Measurements from ENCODE around the gene CRACDL. TPM values are rescaled to one million over a fixed set of nuclear protein-coding genes. Genes with fewer than 3 reads are reported as not detected.

The CRACDL gene
- polyA plus RNA-seq, 1 donor, result 1.1 TPM

GRCh38 chr2:98924910-98925309 is 11.1 kb downstream of the CRACDL start:
- no peak for DNase-seq (ENCODE audit: low read depth)

DNA sequence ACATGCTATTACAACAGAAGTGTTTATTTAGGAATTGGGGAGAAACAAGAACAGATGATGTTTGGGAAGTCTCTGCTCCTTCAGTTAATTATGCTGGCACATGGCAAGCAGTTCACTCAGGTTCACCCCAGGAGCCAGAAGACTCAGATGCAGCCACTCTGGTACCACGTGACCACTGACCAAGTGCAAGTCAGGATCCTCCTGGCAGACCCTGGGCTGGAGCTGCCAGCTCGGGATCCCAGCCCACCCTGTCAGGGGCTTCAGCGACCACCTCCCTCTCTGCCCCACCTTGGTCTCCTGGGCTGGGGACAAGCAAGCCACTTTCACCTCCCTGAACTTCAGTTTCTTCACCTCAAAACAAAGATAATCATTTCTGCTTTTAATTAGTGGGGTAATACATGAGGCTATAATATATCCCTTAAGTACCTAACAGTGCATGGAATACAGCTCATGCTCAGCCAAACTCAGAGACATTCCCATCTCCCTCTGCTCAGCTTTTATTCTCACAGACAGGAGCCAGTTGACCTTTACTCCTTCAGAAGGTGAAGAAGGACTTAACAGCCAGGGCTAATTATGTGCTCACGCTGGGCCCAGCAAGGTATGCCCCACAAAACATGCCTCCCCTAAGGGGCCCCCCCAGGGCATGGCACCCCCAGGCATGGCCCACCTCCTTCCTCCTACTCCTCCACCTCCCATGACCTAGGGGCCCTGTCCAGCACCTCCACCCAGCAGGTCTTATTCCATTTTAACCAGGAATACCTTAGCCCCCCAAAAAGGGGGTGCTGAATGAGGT is 11.8 kb downstream of the CRACDL start:
- DNase-seq (ENCODE audit: low read depth), result no peak

GRCh38 chr2:98923244-98923940 is 12.6 kb downstream of the CRACDL start:
- DNase-seq (ENCODE audit: low read depth), result no peak

DNA sequence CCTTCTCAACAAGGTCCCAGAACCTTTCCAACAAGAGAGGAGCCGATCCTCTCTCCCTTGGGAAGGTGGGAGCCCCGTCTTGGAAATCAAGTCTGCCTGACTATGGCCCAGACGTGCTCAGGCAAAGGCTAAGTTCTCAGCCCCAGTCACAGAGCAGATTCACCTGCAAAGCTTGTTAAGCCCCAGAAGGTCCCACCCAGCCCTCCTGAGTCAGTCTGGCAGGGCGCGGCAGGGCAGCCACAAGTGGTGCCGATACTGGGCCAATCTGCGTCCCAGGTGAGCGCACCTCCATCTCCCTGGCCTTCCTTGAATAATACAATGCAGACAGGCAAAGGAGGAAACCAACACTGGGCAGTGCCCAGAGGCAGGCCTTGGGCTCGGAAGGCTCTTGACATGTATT is 15.0 kb downstream of the CRACDL start:
- no peak for DNase-seq (ENCODE audit: low read depth)

DNA sequence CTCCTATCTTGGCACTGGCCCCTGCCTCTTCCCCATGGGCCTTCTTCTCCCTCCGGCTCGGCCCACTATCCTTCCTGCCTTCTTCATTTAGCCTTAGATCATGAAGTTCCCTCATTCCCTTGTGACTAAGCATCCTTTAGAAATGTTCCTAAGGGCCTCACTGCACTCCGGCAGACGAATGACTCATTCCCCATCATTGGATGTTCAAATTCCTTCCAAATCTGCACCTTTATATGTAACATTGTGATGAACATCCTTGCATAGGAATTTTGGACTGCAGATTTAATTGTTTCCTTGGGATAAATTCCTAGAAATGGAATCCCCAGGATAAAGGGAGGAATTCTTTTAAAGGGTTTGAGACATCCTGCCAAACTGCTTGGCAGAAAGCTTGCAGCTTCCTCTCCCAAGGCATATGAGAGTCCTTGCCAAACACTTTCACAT is 19.0 kb downstream of the CRACDL start:
- no peak for DNase-seq (ENCODE audit: low read depth)

DNA sequence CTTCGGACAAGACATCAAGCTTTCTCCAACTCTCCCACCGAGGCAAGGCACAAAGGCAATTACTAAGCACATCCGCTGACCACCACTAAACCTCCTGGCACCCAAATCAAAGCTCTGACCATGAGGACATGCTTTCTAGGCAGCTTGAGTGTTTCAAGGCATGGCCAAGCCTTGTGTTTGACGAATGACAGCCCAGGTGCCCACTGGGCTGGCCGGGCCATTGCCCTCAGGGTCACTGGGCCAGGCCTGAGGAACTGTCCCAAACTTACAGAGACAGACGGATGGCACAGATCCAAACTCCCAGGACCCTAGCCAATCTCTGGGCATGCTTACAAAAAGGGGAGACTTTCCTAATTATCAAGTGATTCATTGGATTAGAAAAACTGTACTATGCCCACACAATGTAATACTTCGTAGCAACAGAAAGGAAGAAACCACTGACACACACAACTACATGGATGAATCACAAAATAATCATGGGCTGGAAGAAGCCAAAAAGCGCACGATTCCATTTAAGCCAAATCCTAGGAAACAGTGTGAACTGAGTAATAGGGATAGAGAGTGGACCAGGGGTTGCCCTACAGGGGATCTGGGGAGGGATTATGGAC is 20.2 kb downstream of the CRACDL start:
- DNase-seq (ENCODE audit: low read depth), result no peak

- DNase-seq (ENCODE audit: low read depth), result no peak
Observed at GRCh38 chr2:98914713-98915580, 21.1 kb downstream of the CRACDL start.

GRCh38 chr2:98913916-98914712 is 21.9 kb downstream of the CRACDL start:
- no peak for DNase-seq (ENCODE audit: low read depth)

DNA sequence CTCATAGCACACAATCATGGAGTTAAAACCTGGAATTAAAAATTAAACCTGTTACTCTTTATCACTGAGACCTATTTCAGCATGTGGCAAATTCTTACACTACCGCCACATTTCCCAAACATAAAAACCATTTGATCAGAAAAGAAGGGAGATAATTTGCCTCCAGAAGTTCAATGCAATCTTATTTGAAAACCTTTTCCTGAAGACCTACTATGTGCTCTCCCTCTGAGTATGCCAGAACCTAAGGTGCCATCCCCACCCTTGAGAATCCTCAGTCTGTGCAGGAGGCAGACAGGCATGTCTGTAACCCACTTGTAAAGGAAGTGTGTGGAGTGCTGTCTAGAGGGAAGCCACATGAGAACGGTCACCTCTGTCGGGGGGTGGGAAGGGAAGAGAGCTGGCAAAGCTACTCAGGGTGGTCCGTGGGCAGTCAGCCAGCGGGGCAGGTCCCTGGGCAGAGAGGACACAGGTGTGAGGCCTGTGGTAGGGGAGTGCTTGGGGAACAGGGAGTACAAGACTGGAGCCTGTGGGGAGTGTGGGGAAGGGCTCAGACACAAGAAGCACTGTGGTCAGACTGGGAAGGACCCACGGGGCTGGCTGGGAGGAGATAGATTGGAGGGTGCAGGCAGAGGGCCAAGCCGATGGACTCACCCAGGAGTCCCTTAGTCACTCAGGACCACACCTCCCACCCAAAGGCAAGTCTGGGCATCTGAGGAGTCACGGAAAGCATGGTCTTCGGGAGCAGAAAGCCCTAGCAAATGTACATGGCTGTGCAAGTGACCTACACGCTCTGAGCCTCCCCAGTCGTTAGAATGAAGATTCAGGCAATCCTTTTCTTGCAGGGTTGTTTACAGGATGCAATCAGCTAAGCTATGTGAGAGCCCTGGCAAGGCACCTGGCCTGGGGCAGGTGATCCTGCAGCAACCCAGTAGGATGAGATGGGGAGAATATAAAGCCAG is 22.8 kb downstream of the CRACDL start:
- no peak for DNase-seq (ENCODE audit: low read depth)

- DNase-seq (ENCODE audit: low read depth), result no peak
Observed at GRCh38 chr2:98912221-98912851, 23.7 kb downstream of the CRACDL start.

DNA sequence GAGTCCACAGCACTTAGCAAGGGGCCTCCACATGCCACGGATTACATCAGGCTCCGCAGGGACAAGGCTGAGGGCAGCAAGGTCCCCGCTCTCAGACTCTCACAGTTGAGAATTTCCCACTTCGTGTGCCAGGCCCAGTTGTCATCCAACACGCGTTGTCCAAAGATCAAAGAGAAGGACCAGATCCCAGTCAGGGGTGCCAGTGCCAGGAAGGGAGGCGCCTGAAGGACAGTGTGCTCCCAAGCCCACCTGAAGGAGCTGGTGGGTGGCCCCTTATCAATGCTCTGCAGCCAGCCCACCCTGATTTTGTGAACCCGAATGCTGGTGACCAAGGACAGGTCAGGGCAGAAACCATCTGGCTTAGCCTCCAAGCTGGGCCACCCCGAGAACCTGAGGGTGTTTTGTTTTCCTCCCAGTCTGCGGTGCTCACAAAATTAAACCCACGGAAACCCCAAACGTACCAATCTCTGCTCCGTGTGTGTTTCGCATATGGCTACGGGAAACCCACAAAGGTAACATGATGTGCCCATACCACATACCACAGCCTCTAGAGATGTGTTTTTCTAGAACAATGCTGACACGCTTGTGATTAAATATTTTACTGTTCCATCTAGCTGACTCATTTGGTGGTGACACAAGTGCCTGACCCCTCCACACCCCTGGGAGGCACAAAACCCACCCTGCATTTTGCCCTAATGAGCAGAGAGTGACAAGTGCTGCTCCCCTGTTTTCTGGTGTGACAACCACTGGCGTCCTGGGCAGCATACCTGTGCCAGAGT is 24.5 kb downstream of the CRACDL start:
- DNase-seq (ENCODE audit: low read depth), result no peak

- no peak for DNase-seq (ENCODE audit: low read depth)
Observed at GRCh38 chr2:98911126-98911375, 25.0 kb downstream of the CRACDL start.

- no peak for DNase-seq (ENCODE audit: low read depth)
Observed at GRCh38 chr2:98910349-98911125, 25.5 kb downstream of the CRACDL start.

GRCh38 chr2:98909317-98910211 is 26.5 kb downstream of the CRACDL start:
- no peak for DNase-seq (ENCODE audit: low read depth)

DNA sequence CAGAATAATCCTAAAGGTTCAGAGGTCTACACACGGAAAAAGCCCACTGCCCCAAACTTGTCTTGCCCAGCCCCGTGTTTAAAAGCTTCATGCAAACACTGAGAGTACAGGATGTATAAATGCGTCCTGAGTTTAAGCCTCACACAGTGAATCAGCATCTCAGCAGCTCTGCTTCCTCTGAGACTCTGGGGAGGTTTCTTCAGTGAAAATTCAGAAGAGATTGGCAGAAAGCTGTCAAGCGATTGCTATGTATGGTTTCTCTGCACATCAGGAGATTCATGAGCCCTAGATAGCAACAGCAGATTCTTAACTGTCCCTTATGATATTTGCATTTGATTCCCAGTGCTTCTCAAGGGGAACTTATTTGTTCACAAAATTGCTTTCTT is 27.1 kb downstream of the CRACDL start:
- DNase-seq (ENCODE audit: low read depth), result no peak

DNA sequence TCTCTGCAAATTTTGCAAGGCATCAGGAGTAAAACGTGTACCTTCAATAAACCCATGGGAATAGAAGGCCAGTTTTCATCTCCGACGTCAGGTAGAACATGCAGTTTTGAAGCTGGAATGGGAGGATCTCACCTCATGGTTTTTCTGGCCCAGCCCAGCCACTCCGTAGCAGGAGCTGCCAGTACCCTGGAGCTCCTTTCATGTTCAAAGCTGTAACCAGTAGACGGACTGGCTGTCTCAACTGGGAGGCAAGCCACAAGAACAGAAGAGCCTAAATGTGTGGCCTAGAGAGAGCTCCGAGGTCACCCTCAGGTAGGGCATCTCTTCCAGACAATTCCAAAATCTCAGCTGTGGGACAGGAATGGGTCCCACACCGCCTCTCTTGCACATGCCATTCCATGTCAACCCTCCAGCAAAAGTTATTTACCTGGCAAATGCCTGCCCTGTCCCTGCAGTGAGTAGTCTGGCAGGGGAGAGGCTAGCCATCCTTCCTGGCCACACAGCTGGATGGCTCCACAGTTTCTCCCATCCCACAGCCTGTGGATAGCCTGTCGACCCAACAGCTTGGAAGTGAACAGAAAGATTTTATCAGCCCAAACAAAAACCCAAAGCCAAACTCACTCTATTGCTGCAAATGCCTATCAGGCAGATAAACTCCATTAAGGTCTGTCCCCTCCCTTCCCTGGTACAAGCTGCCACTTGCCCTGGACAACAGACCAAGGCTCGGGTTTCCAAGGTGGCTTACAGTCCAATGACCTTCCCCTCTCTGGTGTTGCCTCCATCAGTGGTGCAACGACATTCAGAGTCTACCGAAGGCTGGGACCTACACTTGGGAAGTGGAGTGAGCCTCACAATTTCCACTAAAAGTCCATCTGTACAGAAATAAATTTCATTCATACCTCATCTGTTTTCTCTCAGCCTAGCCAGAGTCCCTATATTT is 27.8 kb downstream of the CRACDL start:
- no peak for DNase-seq (ENCODE audit: low read depth)
